ENCODE measurements around the gene SMYD3. TPM values are rescaled to one million over a fixed set of nuclear protein-coding genes. Genes with fewer than 3 reads are reported as not detected.

SMYD3 gene
- total and polyA plus RNA-seq, 2 of the 13 experiments (the other 11 are each of a cell fraction or from before 2014, with no cell fraction given), result 27.7 to 35.8 TPM

DNA sequence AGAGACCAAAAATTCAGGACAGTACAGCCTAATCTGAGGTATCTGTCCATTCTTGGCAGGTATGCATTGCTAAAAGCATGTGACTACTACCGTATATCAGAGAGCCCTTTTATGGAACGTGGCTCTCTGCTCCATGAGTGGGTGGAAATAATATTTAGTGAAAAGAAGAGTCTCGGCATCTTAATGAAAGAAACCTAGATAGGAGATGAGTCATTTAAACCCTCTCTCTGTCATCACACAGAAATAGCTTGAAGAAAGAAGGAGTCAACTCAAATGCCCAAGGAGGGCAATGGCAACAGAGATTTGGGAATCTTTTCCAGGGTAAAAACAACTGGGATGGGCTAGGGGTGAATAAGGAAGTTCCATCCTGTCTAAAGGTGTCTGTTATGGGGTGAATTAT, 528.2 kb downstream of the SMYD3 start:
- no peaks in the 10 kb centered on the region for H3K79me2 ChIP-seq (ENCODE audit: insufficient read depth, low read length)
- H3K27ac ChIP-seq (ENCODE audit: extremely low read length, insufficient read depth, low read length), result no peak overlapping the region
- no peak overlapping the region for H3K4me2 ChIP-seq (ENCODE audit: low read depth, low read length)
- ATAC-seq (no peak), FAIRE-seq (no peak), DNase-seq (ENCODE audit: low spot score) (no peak)
- 96% methylated on average over 3 of the region's 3 CpGs for WGBS (ENCODE audit: low lambda C conversion rate)
- no peak overlapping the region for H3K9ac ChIP-seq (ENCODE audit: insufficient read depth, low read depth, low read length)
- no peaks in the 10 kb centered on the region for H3K36me3 ChIP-seq (replicated peaks in 1 of 2; ENCODE audit: control insufficient read depth in 1 of 2, insufficient read depth in 2 of 2, low read length in 2 of 2)
- in situ Hi-C loops (cut with HindIII; ENCODE audit: extremely low pct_ligation_motif_present, low pct_unique_long_range_greater_than_20kb) (no loop called here), intact Hi-C loops (cut with micrococcal nuclease; ENCODE audit: unreplicated experiment) (no loop called here)
- TF ChIP-seq ZBTB1 (CRISPR knock-in tag; IDR thresholded peaks at IDR 0.05; ENCODE audit: borderline replicate concordance), result no peak
- TF ChIP-seq MZF1 (CRISPR knock-in tag; IDR thresholded peaks at IDR 0.05; ENCODE audit: borderline replicate concordance), result no peak
- TF ChIP-seq ZNF101 (CRISPR knock-in tag; IDR thresholded peaks at IDR 0.05; ENCODE audit: borderline replicate concordance, low read depth), result no peak
- no peak for TF ChIP-seq PAXIP1 (CRISPR knock-in tag; conservative IDR thresholded peaks at IDR 0.05)
- no peak for TF ChIP-seq RELA (CRISPR knock-in tag; IDR thresholded peaks at IDR 0.05)
- TF ChIP-seq ZNF274 (CRISPR knock-in tag; IDR thresholded peaks at IDR 0.05), result no peak
- TF ChIP-seq TBL1XR1 (IDR thresholded peaks at IDR 0.05; ENCODE audit: borderline replicate concordance, low read length, partially characterized antibody), result no peak
- TF ChIP-seq ARNTL (CRISPR knock-in tag; IDR thresholded peaks at IDR 0.05), result no peak
- TF ChIP-seq, protein P1, sequence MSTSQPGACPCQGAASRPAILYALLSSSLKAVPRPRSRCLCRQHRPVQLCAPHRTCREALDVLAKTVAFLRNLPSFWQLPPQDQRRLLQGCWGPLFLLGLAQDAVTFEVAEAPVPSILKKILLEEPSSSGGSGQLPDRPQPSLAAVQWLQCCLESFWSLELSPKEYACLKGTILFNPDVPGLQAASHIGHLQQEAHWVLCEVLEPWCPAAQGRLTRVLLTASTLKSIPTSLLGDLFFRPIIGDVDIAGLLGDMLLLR (CRISPR knock-in tag; IDR thresholded peaks at IDR 0.05), result no peak
- no peak for TF ChIP-seq ZKSCAN5 (CRISPR knock-in tag; IDR thresholded peaks at IDR 0.05)
- no peak for TF ChIP-seq YEATS2 (CRISPR knock-in tag; IDR thresholded peaks at IDR 0.05; ENCODE audit: borderline replicate concordance)
- TF ChIP-seq NCOA2 (CRISPR knock-in tag; IDR thresholded peaks at IDR 0.05), result no peak
- no peak for TF ChIP-seq BRCA1 (CRISPR knock-in tag; IDR thresholded peaks at IDR 0.05)
- TF ChIP-seq ZNF580 (CRISPR knock-in tag; IDR thresholded peaks at IDR 0.05; ENCODE audit: borderline replicate concordance, low read depth), result no peak
- TF ChIP-seq CEBPG (CRISPR knock-in tag; IDR thresholded peaks at IDR 0.05), result no peak
- no peak for TF ChIP-seq KDM3A (CRISPR knock-in tag; IDR thresholded peaks at IDR 0.05; ENCODE audit: low read depth)
- no peak for TF ChIP-seq NFIC (IDR thresholded peaks at IDR 0.05; ENCODE audit: low read length)
- no peak for TF ChIP-seq EED (CRISPR knock-in tag; IDR thresholded peaks at IDR 0.05)
- no peak overlapping the region for H2AFZ ChIP-seq (ENCODE audit: low read length)
- no peaks in the 10 kb centered on the region for H3K4me1 ChIP-seq (ENCODE audit: insufficient read depth, low read length)
- no TSS peak for BruUV-seq (replicated peaks)
- CTCF ChIA-PET (ENCODE audit: low intra/inter-chr PET ratio, low total read pairs), result no interaction called here
- no peaks in the 10 kb centered on the region for H4K20me1 ChIP-seq (ENCODE audit: insufficient read depth, low read length)
- POLR2A ChIA-PET, result no interaction called here
- H3K9me3 ChIP-seq (ENCODE audit: low read length), result no peaks in the 10 kb centered on the region
- no peaks in the 10 kb centered on the region for H3K27me3 ChIP-seq (ENCODE audit: control insufficient read depth in 1 of 2, insufficient read depth in 2 of 2, low read length in 2 of 2)
- H3K4me3 ChIP-seq (replicated peaks in 1 of 3; ENCODE audit: insufficient read depth in 1 of 3, low read depth in 2 of 3, low read length in 3 of 3), result no peak overlapping the region
